ENCODE measurements around the gene FGF5. TPM values are rescaled to one million over a fixed set of nuclear protein-coding genes. Genes with fewer than 3 reads are reported as not detected.
A peak's percentile ranks its signal among the peaks of the same experiment; 100 is the strongest.

The FGF5 gene
- total RNA-seq = under 1 TPM in 3 of 4 donors, not detected in 1; 0.05 to 0.85 (median 0.24) TPM
- polyA plus RNA-seq = not detected
- long read RNA-seq, donor 1 = 0 reads
- long read RNA-seq, donor 2 = 0 reads

GRCh38 chr4:80266253-80266901 lies at the start of gene FGF5:
FGF5 (plus strand) TSS chr4:80266664; CDS start chr4:80266825, 161 bp downstream.
- Histone ChIP-seq H3K27ac (no peak within 1 kb of the TSS), H3K9me3 (no peaks in the 10 kb centered on the region), H3K4me3 (peak within 1 kb of the TSS; percentile 63), H3K36me3 (ENCODE audit: insufficient read depth in 1 of 2, low read depth in 1 of 2) (no peaks in the 10 kb centered on the region), H3K27me3 (ENCODE audit: insufficient read depth in 3 of 3, low read length in 2 of 3) (peaks cover 0 to 74% (median 31%) of the 10 kb centered on the region in 3 donors), H3K4me1 (peaks cover 7% of the 10 kb centered on the region)
- WGBS, 3 donors = 0 to 1% (median 0%) methylated on average over 30 to 50 of the region's 50 CpGs
- TF ChIP-seq, protein P1, sequence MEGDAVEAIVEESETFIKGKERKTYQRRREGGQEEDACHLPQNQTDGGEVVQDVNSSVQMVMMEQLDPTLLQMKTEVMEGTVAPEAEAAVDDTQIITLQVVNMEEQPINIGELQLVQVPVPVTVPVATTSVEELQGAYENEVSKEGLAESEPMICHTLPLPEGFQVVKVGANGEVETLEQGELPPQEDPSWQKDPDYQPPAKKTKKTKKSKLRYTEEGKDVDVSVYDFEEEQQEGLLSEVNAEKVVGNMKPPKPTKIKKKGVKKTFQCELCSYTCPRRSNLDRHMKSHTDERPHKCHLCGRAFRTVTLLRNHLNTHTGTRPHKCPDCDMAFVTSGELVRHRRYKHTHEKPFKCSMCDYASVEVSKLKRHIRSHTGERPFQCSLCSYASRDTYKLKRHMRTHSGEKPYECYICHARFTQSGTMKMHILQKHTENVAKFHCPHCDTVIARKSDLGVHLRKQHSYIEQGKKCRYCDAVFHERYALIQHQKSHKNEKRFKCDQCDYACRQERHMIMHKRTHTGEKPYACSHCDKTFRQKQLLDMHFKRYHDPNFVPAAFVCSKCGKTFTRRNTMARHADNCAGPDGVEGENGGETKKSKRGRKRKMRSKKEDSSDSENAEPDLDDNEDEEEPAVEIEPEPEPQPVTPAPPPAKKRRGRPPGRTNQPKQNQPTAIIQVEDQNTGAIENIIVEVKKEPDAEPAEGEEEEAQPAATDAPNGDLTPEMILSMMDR (IDR thresholded peaks at IDR 0.05) = no peak
- DNase-seq (peak; percentile 50 to 54), ATAC-seq (peak; percentile 61 to 83 (median 76))
- intact Hi-C loops (cut with DNase I) = no loop called here

DNA sequence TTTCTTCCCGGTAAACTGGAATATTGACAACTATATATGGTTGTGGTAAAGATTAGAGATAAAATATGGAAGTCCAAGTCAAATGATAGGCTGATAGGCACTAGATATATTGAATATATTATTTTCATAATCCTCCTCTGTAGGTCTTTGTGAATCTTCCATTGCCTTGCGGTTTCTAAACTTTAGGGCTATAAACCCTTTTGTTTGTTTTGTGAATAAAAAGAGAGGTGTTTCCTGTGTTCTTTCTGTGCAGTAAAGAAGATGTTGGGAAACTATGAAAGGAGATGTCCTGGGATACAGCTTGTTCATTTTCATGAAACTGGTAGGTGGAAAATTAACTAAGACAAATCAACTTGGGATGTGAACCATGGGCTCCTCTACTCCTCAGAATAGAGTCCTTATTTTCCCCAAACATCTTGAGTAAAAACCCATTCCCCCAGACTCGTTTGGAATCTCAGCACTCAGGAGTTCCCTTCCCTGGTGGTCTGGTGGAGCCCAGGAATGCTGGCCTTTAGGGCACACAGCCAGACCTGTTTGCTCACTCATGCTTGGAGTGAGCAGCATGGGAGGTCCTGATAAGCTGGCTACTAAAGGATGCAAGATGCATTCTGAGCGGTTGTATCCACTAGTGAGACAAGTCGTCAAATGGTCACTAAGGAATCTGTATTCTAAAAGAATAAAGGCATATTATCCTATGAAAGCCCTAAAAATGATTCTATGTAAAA lies 47.0 kb upstream of the FGF5 start:
- intact Hi-C loops (cut with DNase I) = loop anchor here in 1 of 2 donors (5.0 kb wide), 1 partner anchor 1267 kb away; no protein-coding TSS in a partner anchor

GRCh38 chr4:80220711-80221110 lies 45.8 kb upstream of the FGF5 start:
- no peaks in the 10 kb centered on the region for H3K9me3 ChIP-seq
- ATAC-seq = no peak
- intact Hi-C loops (cut with DNase I) = no loop called here
- no peak overlapping the region for H3K27ac ChIP-seq
- 18 to 22% (median 22%) methylated on average over 3 of the region's 3 CpGs for WGBS, 3 donors
- DNase-seq = no peak
- H3K4me3 ChIP-seq = no peak overlapping the region
- TF ChIP-seq, protein P1 (IDR thresholded peaks at IDR 0.05) = no peak
- H3K4me1 ChIP-seq = no peaks in the 10 kb centered on the region
- H3K27me3 ChIP-seq (ENCODE audit: insufficient read depth in 3 of 3, low read length in 2 of 3) = peaks cover 0 to 2% (median 0%) of the 10 kb centered on the region in 3 donors
- H3K36me3 ChIP-seq (ENCODE audit: insufficient read depth in 1 of 2, low read depth in 1 of 2) = no peaks in the 10 kb centered on the region

More for the DNA sequence above, 47.0 kb upstream of the FGF5 start:
- no peak overlapping the region for H3K4me3 ChIP-seq
- H3K27me3 ChIP-seq (ENCODE audit: insufficient read depth in 3 of 3, low read length in 2 of 3) = no peaks in the 10 kb centered on the region
- H3K4me1 ChIP-seq = no peaks in the 10 kb centered on the region
- TF ChIP-seq, protein P1 (IDR thresholded peaks at IDR 0.05) = no peak
- H3K9me3 ChIP-seq = no peaks in the 10 kb centered on the region
- no peak for ATAC-seq
- no peak overlapping the region for H3K27ac ChIP-seq
- DNase-seq = no peak
- no peaks in the 10 kb centered on the region for H3K36me3 ChIP-seq (ENCODE audit: insufficient read depth in 1 of 2, low read depth in 1 of 2)
- 53 to 62% (median 60%) methylated on average over 5 of the region's 5 CpGs for WGBS, 3 donors

GRCh38 chr4:80221161-80221560 lies 45.3 kb upstream of the FGF5 start:
- TF ChIP-seq, protein P1 (IDR thresholded peaks at IDR 0.05) = no peak
- H3K36me3 ChIP-seq (ENCODE audit: insufficient read depth in 1 of 2, low read depth in 1 of 2) = no peaks in the 10 kb centered on the region
- H3K4me3 ChIP-seq = no peak overlapping the region
- no peak for ATAC-seq
- H3K9me3 ChIP-seq = no peaks in the 10 kb centered on the region
- H3K27me3 ChIP-seq (ENCODE audit: insufficient read depth in 3 of 3, low read length in 2 of 3) = peaks cover 0 to 2% (median 0%) of the 10 kb centered on the region in 3 donors
- H3K4me1 ChIP-seq = no peaks in the 10 kb centered on the region
- intact Hi-C loops (cut with DNase I) = no loop called here
- no peak for DNase-seq
- no peak overlapping the region for H3K27ac ChIP-seq
